SIG-M5 (cell line): ENCODE data around the gene OSBPL6.

Experiments used
- DNase-seq: peaks from one replicate; lab custom pipeline; 2025; lab: John Stamatoyannopoulos, UW

Gene OSBPL6

GRCh38 chr2:178359192-178359912, 165.0 kb downstream of the OSBPL6 start:
- no peak for DNase-seq

- DNase-seq: no peak
Observed at GRCh38 chr2:178361588-178361987, 167.3 kb downstream of the OSBPL6 start.

GRCh38 chr2:178363252-178363651, 168.9 kb downstream of the OSBPL6 start:
- DNase-seq: no peak

- no peak for DNase-seq
Observed at GRCh38 chr2:178365116-178365515, 170.8 kb downstream of the OSBPL6 start.

GRCh38 chr2:178366412-178366811, 172.1 kb downstream of the OSBPL6 start:
- DNase-seq: no peak

GRCh38 chr2:178367344-178367743, 173.0 kb downstream of the OSBPL6 start:
- no peak for DNase-seq

GRCh38 chr2:178374865-178375264, 180.6 kb downstream of the OSBPL6 start:
- DNase-seq: no peak

GRCh38 chr2:178377046-178377445, 182.7 kb downstream of the OSBPL6 start:
- no peak for DNase-seq

- DNase-seq: no peak
Observed at GRCh38 chr2:178379162-178380004, 185.1 kb downstream of the OSBPL6 start.

- DNase-seq: no peak
Observed at GRCh38 chr2:178380763-178381162, 186.5 kb downstream of the OSBPL6 start.

- no peak for DNase-seq
Observed at GRCh38 chr2:178383718-178384117, 189.4 kb downstream of the OSBPL6 start.

GRCh38 chr2:178385595-178386148, 191.4 kb downstream of the OSBPL6 start:
- no peak for DNase-seq

GRCh38 chr2:178386986-178387597, 192.8 kb downstream of the OSBPL6 start:
- DNase-seq: no peak

GRCh38 chr2:178388287-178388686, 194.0 kb downstream of the OSBPL6 start:
- DNase-seq: no peak

- DNase-seq: no peak
Observed at GRCh38 chr2:178391701-178392100, 197.4 kb downstream of the OSBPL6 start.

- DNase-seq: no peak
Observed at GRCh38 chr2:178392215-178392614, 197.9 kb downstream of the OSBPL6 start.

GRCh38 chr2:178394859-178395258, 200.5 kb downstream of the OSBPL6 start:
- no peak for DNase-seq

- no peak for DNase-seq
Observed at GRCh38 chr2:178395295-178395694, 201.0 kb downstream of the OSBPL6 start.

GRCh38 chr2:178395941-178396570, 201.7 kb downstream of the OSBPL6 start:
- no peak for DNase-seq

GRCh38 chr2:178397002-178397605, 202.8 kb downstream of the OSBPL6 start:
- no peak for DNase-seq

- no peak for DNase-seq
Observed at GRCh38 chr2:178401994-178402437, 207.7 kb downstream of the OSBPL6 start.
